Activated naive CD4-positive, alpha-beta T cell treated with anti-CD3 and anti-CD28 coated beads, Interleukin-2, amount 50 U/mL, for 24 hours (primary cell): ENCODE results near the gene NOLC1.
"Not testable (repeated sequence)": the region's sequence is repeated elsewhere in the genome, so short reads cannot be mapped to it uniquely, and the experiment has no call there.

Experiments
- H3K27ac Mint-ChIP-seq: one replicate; pipeline ENCODE4 v1.8.0; 2021; ENCODE audit warnings: mild to moderate bottlenecking, mixed read lengths
- H3K27me3 Mint-ChIP-seq: one replicate; pipeline ENCODE4 v1.8.0; 2021; ENCODE audit warnings: mixed read lengths
- H3K36me3 Mint-ChIP-seq: one replicate; pipeline ENCODE4 v1.8.0; 2021; ENCODE audit warnings: mixed read lengths
- H3K4me1 Mint-ChIP-seq: one replicate; pipeline ENCODE4 v1.8.0; 2021; ENCODE audit warnings: mixed read lengths
- H3K4me3 Mint-ChIP-seq: one replicate; pipeline ENCODE4 v1.8.0; 2021; ENCODE audit warnings: mild to moderate bottlenecking, mixed read lengths
- H3K9me3 Mint-ChIP-seq: one replicate; pipeline ENCODE4 v1.8.0; 2021; ENCODE audit warnings: mixed read lengths

NOLC1 gene

GRCh38 chr10:102163342-102163989 is 11.3 kb downstream of the NOLC1 start:
- H3K4me3 Mint-ChIP-seq = no peak overlapping the region
- H3K27me3 Mint-ChIP-seq = no peaks in the 10 kb centered on the region
- no peaks in the 10 kb centered on the region for H3K9me3 Mint-ChIP-seq
- no peak overlapping the region for H3K27ac Mint-ChIP-seq
- peaks cover 12% of the 10 kb centered on the region for H3K4me1 Mint-ChIP-seq
- H3K36me3 Mint-ChIP-seq = peaks cover 16% of the 10 kb centered on the region

DNA sequence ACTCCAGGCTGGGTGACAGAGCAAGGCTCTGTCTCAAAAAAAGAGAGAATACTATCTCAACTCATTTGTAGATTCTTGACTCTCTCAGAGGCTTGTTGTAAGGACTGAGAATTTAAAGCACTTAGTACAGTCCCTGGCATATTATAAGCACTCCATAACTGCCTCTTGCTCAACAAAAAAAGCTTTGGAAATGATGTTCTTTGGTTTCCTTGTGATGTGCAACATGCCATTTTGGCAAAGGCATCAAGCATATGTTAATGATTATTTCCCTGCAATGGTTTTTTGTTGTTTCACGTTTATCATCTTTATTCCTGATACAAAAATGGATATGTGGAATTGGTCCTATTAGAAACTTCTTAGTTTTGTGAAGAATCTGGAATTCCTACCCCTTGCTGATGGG is 15.7 kb downstream of the NOLC1 start:
- Mint-ChIP-seq H3K27me3 (peaks cover 1% of the 10 kb centered on the region), H3K4me1 (peaks cover 9% of the 10 kb centered on the region), H3K4me3 (no peak overlapping the region), H3K27ac (no peak overlapping the region), H3K36me3 (peaks cover 2% of the 10 kb centered on the region), H3K9me3 (no peaks in the 10 kb centered on the region)

DNA sequence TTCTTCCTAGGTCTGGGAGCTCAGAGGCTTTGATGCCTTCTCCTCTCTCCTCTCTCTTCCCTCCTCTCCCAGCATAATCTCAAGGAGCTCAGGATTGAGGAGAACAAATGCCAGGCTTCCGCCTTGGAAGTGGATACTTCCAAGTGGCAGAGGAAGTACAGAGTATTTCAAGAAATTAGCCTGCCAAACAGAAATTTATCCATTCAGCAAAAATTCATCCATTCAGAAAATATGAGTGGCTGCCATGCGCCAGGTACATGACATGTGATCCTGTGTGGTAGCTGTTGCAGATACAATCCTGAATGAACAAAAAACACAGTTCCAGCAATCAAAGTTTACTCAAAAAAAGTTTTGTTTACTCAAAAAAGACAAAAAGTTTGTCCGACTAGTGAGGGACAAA is 18.4 kb downstream of the NOLC1 start:
- H3K36me3 Mint-ChIP-seq = peaks cover under 1% of the 10 kb centered on the region
- H3K27ac Mint-ChIP-seq = no peak overlapping the region
- no peak overlapping the region for H3K4me3 Mint-ChIP-seq
- peaks cover 7% of the 10 kb centered on the region for H3K4me1 Mint-ChIP-seq
- no peaks in the 10 kb centered on the region for H3K9me3 Mint-ChIP-seq
- peaks cover 1% of the 10 kb centered on the region for H3K27me3 Mint-ChIP-seq

GRCh38 chr10:102172288-102172687 is 20.1 kb downstream of the NOLC1 start:
- H3K27ac Mint-ChIP-seq = no peak overlapping the region
- no peak overlapping the region for H3K4me3 Mint-ChIP-seq
- H3K36me3 Mint-ChIP-seq = no peaks in the 10 kb centered on the region
- peaks cover 3% of the 10 kb centered on the region for H3K27me3 Mint-ChIP-seq
- peaks cover 6% of the 10 kb centered on the region for H3K4me1 Mint-ChIP-seq
- H3K9me3 Mint-ChIP-seq = no peaks in the 10 kb centered on the region

GRCh38 chr10:102175415-102175814 is 23.2 kb downstream of the NOLC1 start:
- H3K4me3 Mint-ChIP-seq = no peak overlapping the region
- H3K27me3 Mint-ChIP-seq = peaks cover 3% of the 10 kb centered on the region
- no peaks in the 10 kb centered on the region for H3K4me1 Mint-ChIP-seq
- no peak overlapping the region for H3K27ac Mint-ChIP-seq
- H3K36me3 Mint-ChIP-seq = no peaks in the 10 kb centered on the region
- no peaks in the 10 kb centered on the region for H3K9me3 Mint-ChIP-seq

GRCh38 chr10:102184606-102185005 is 32.4 kb downstream of the NOLC1 start:
- no peak overlapping the region for H3K27ac Mint-ChIP-seq
- peaks cover 3% of the 10 kb centered on the region for H3K36me3 Mint-ChIP-seq
- no peak overlapping the region for H3K4me3 Mint-ChIP-seq
- peaks cover 14% of the 10 kb centered on the region for H3K4me1 Mint-ChIP-seq
- no peaks in the 10 kb centered on the region for H3K27me3 Mint-ChIP-seq
- no peaks in the 10 kb centered on the region for H3K9me3 Mint-ChIP-seq

GRCh38 chr10:102185272-102185671 is 33.1 kb downstream of the NOLC1 start:
- Mint-ChIP-seq H3K9me3 (no peaks in the 10 kb centered on the region), H3K4me1 (peaks cover 15% of the 10 kb centered on the region), H3K4me3 (no peak overlapping the region), H3K27ac (no peak overlapping the region), H3K36me3 (peaks cover 3% of the 10 kb centered on the region), H3K27me3 (no peaks in the 10 kb centered on the region)

GRCh38 chr10:102185811-102186527 is 33.8 kb downstream of the NOLC1 start:
- Mint-ChIP-seq H3K9me3 (no peaks in the 10 kb centered on the region), H3K27me3 (no peaks in the 10 kb centered on the region), H3K4me3 (no peak overlapping the region), H3K4me1 (peaks cover 15% of the 10 kb centered on the region), H3K27ac (no peak overlapping the region), H3K36me3 (peaks cover 3% of the 10 kb centered on the region)

DNA sequence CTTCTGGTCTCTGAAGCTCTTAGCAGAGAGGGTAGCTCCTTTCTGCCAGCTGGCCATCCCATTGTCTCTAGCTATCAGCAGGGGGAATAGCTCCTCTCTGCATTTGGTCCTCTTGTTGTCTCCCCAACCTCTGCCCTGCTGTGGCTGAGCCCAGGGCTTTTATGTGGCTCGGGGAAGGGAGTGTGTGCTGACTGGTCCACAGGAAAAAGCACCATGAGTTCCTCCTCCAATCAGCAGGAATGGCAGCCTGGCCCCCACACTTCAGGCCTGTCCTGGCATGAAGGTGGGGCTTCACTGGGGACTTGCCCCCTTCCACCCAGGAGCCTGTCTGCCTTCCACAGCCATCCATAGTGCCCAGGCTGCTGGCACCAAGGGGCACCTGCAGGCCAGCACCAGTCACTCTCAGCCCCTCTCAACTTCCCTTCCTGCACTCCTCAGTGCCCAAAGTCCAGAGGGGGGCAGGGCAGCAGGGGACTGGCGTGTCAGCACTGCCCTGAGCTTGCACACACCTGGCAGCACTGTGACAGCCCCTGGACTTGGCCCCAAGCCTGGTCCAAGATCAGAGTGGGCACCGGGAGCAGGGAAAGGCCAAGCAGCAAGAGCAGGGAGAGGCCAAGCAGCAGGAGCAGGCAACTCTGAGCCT is 36.2 kb downstream of the NOLC1 start:
- Mint-ChIP-seq H3K4me3 (no peak overlapping the region), H3K36me3 (peaks cover 3% of the 10 kb centered on the region), H3K27ac (no peak overlapping the region), H3K9me3 (no peaks in the 10 kb centered on the region), H3K4me1 (peaks cover 15% of the 10 kb centered on the region), H3K27me3 (no peaks in the 10 kb centered on the region)

DNA sequence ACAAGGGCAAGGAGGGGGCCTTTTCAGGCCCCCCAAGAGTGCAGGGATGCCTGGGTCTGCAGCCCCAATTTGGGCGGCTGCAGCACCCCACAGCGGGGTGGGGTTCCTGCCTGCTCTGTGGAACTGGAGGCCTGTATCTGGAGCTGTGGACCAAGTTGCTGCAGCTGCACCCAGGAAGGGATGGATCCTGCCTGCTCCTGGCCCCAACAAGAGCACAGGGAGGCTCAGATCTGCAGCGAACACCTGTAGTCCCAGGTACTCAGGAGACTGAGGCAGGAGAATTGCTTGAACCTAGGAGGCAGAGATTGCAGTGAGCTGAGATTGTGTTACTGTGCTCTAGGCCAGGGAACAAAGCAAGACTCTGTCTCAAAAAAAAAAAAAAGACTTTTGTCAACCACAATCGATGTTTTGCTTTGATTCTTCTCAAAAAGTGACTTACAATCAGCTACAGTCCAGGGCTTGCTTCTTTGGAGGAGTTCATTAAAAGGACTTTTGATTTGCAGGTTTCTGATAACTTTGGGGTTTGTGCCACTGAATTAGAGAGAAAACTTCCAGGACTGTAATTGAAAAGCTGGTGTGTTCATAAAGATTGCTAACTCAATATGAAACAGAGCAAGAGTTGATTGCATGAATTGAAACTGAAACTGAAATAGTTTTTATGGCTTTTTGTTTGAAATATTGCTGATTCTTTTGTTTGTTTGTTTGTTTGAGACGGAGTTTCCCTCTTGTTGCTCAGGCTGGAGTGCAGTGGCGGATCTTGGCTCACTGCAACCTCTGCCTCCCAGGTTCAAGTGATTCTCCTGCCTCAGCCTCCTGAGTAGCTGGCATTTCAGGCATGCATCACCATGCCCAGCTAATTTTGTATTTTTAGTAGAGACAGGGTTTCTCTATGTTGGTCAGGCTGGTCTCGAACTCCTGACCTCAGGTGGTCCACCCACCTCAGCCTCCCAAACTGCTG is 37.0 kb downstream of the NOLC1 start:
- Mint-ChIP-seq H3K4me3 (peak overlapping the region; percentile 42), H3K4me1 (peaks cover 15% of the 10 kb centered on the region), H3K27ac (peak overlapping the region; percentile 70)
- H3K36me3 Mint-ChIP-seq, H3K27me3 Mint-ChIP-seq, H3K9me3 Mint-ChIP-seq: not testable (repeated sequence)

DNA sequence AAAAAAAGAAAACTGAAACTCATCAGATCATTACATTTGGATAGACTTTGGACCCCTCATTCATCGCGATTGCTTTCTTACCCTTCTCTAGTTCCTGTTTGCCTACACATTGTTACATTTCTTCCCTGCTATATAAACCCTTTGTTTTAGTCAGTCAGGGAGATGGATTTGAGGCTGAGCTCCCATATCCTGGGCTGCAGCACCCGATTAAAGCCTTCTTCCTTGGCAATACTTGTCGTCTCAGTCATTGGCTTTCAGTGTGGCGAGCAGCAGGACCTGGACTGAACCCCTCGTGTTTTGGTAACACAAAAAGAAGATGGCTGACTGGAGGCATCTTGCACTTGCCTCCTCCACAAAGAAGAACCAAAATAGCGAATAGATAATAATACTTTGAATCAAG is 39.8 kb downstream of the NOLC1 start:
- Mint-ChIP-seq H3K4me1 (peaks cover 15% of the 10 kb centered on the region), H3K4me3 (no peak overlapping the region), H3K27ac (no peak overlapping the region), H3K9me3 (no peaks in the 10 kb centered on the region), H3K36me3 (no peaks in the 10 kb centered on the region), H3K27me3 (no peaks in the 10 kb centered on the region)

DNA sequence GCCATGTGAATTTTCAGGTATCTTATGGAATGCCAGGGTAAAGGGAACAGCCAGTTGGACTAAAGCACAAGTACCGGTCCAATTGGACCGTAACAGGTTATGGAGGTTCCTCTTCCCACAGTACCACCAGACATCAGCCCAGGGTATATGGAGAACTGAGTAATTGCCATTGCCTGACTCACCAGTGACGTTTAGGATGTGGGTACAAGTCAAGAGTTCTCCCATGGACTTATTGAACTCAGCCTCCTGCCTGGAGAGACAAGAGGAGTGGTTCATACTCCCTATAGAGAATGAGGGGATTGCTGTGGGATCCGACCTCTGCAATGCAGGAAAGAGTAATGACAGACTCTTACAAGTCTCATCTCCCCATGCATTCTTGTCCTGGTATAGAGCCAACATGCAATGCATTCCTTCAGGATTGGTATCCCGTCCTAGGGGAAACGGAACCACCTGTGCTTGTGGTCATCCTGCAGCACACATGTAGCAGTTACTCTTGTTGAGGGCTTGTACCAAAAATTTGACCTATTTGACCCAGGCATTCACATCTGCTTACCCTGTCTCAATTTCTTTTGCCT is 43.2 kb downstream of the NOLC1 start:
- H3K4me3 Mint-ChIP-seq = no peak overlapping the region
- H3K36me3 Mint-ChIP-seq = no peaks in the 10 kb centered on the region
- no peaks in the 10 kb centered on the region for H3K27me3 Mint-ChIP-seq
- H3K4me1 Mint-ChIP-seq = no peaks in the 10 kb centered on the region
- H3K27ac Mint-ChIP-seq = no peak overlapping the region
- no peaks in the 10 kb centered on the region for H3K9me3 Mint-ChIP-seq

- no peak overlapping the region for H3K27ac Mint-ChIP-seq
- H3K4me1 Mint-ChIP-seq = no peaks in the 10 kb centered on the region
- no peak overlapping the region for H3K4me3 Mint-ChIP-seq
- H3K9me3 Mint-ChIP-seq = no peaks in the 10 kb centered on the region
- no peaks in the 10 kb centered on the region for H3K27me3 Mint-ChIP-seq
- H3K36me3 Mint-ChIP-seq = no peaks in the 10 kb centered on the region
These were observed 44.7 kb downstream of the NOLC1 start for GRCh38 chr10:102196893-102197292.

GRCh38 chr10:102198027-102198426 is 45.8 kb downstream of the NOLC1 start:
- H3K27ac Mint-ChIP-seq = no peak overlapping the region
- no peaks in the 10 kb centered on the region for H3K36me3 Mint-ChIP-seq
- H3K9me3 Mint-ChIP-seq = no peaks in the 10 kb centered on the region
- H3K4me1 Mint-ChIP-seq = no peaks in the 10 kb centered on the region
- no peak overlapping the region for H3K4me3 Mint-ChIP-seq
- no peaks in the 10 kb centered on the region for H3K27me3 Mint-ChIP-seq
